Ascending aorta (tissue), 2 donors: Measurements from ENCODE around the gene CLBA1. TPM values are rescaled to one million over a fixed set of nuclear protein-coding genes. Genes with fewer than 3 reads are reported as not detected.

Experiments
- DNase-seq, 2 donors: peaks; one replicate each; pipeline ENCODE4 v3.0.0-alpha.2; 2019; ENCODE audit warnings: low spot score in 2 of 2
- H3K27ac ChIP-seq, 2 donors: fragments of 200-600 bp; sonication (generic); one replicate each; pipeline ENCODE4 v1.5.1; 2016 to 2017; ENCODE audit warnings: mild to moderate bottlenecking in 1 of 2
- H3K27me3 ChIP-seq: fragments of 200-600 bp; sonication (generic); one replicate; pipeline ENCODE4 v1.5.1; 2017
- H3K36me3 ChIP-seq, 2 donors: fragments of 200-600 bp; sonication (generic); one replicate each; pipeline ENCODE4 v1.5.1; 2016
- H3K4me1 ChIP-seq, 2 donors: fragments of 200-600 bp; sonication (generic); one replicate each; pipeline ENCODE4 v1.5.1; 2016 to 2017; ENCODE audit warnings: mild to moderate bottlenecking in 1 of 2
- H3K4me3 ChIP-seq, 2 donors: fragments of 200-600 bp; sonication (generic); one replicate each; pipeline ENCODE4 v1.5.1; 2016 to 2017; ENCODE audit warnings: mild to moderate bottlenecking in 1 of 2
- H3K9me3 ChIP-seq, 2 donors: fragments of 200-600 bp; sonication (generic); one replicate each; pipeline ENCODE4 v1.5.1; 2016
- intact Hi-C: fragments of 100-400 bp; cut with DNase I; formaldehyde crosslinking; loops from one replicate; pipeline ENCODE4 v1.15.1; 2023
- total RNA-seq: library from RNA; depleted of rRNA; stranded (reverse); fragments of >200 nt; gene quantifications from one replicate; pipeline ENCODE4 v1.1.0, GENCODE V29; 2016
- TF ChIP-seq, protein P1 (sequence below), 3 experiments: fragments of 200-600 bp in 2 of 3; fragments of 450-650 bp in 1 of 3; sonication (generic) in 2 of 3; IDR thresholded peaks; one replicate each; pipeline ENCODE4 v1.5.1; 2016 to 2019; ENCODE audit warnings: antibody characterized with exemption in 3 of 3, mild to moderate bottlenecking in 1 of 3, moderate library complexity in 1 of 3

Gene CLBA1
- total RNA-seq, 1 donor from 2014 or later = 18.1 TPM

DNA sequence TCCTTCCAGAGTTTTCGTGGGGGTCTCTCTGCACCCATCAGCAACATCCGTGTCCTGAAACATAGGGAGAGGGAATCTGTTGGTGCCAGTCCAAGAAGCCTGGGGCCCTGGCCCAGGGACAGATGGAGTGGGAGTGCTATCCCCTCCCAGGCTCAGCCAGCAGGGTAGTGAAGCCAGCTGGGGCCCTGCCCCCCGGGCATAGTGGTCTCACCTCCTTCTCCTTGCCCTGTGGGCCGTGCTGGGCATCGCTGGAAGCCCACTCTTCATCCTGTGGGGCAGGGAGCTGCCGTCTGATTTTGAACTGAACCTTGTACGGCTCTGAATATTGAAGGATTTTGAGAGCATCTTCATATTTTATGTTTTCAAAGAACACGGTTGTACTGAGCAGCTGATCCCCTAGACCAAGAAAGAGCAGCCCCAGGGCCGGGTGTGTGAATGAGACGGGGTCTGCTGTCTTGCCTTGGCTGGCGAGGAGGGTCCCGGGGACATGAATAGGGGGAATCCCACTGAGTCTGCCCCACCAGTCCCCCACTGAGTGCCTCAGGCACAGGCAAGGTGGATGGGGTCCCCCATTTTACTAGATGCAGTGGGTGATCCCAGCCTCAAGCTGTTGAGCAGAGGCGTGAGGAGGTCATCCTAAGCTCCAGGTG lies 30.7 kb upstream of the CLBA1 start:
- DNase-seq = no peak
- intact Hi-C loops = no loop called here
- H3K27ac ChIP-seq = no peak overlapping the region
- no peaks in the 10 kb centered on the region for H3K27me3 ChIP-seq
- TF ChIP-seq, protein P1, sequence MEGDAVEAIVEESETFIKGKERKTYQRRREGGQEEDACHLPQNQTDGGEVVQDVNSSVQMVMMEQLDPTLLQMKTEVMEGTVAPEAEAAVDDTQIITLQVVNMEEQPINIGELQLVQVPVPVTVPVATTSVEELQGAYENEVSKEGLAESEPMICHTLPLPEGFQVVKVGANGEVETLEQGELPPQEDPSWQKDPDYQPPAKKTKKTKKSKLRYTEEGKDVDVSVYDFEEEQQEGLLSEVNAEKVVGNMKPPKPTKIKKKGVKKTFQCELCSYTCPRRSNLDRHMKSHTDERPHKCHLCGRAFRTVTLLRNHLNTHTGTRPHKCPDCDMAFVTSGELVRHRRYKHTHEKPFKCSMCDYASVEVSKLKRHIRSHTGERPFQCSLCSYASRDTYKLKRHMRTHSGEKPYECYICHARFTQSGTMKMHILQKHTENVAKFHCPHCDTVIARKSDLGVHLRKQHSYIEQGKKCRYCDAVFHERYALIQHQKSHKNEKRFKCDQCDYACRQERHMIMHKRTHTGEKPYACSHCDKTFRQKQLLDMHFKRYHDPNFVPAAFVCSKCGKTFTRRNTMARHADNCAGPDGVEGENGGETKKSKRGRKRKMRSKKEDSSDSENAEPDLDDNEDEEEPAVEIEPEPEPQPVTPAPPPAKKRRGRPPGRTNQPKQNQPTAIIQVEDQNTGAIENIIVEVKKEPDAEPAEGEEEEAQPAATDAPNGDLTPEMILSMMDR (IDR thresholded peaks at IDR 0.05) = no peak
- no peak overlapping the region for H3K4me3 ChIP-seq
- no peaks in the 10 kb centered on the region for H3K4me1 ChIP-seq
- H3K36me3 ChIP-seq = peaks cover 7 to 28% of the 10 kb centered on the region in 2 donors
- no peaks in the 10 kb centered on the region for H3K9me3 ChIP-seq

DNA sequence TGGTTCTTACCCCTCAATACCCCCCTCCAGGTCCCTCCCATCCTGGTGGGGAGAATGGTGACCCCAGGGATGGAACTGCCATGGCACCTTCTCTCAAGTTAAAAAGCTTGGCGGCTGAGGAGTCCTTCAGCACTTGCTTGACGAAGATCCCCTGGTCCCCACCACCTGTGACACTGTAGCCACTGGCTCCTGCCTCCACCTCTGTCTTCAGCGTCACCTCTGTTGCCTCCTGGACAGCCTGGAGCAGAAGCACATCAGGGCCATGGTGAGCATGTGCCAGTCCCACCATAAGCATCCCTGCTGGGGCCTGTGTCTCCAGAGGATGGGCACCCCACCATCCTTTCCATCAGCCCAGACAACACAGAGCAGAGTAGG lies 30.2 kb upstream of the CLBA1 start:
- Histone ChIP-seq H3K4me3 (no peak overlapping the region), H3K27me3 (no peaks in the 10 kb centered on the region), H3K4me1 (no peaks in the 10 kb centered on the region), H3K9me3 (no peaks in the 10 kb centered on the region), H3K36me3 (peaks cover 7 to 28% of the 10 kb centered on the region in 2 donors), H3K27ac (no peak overlapping the region)
- intact Hi-C loops = no loop called here
- TF ChIP-seq, protein P1 (IDR thresholded peaks at IDR 0.05) = no peak
- no peak for DNase-seq

DNA sequence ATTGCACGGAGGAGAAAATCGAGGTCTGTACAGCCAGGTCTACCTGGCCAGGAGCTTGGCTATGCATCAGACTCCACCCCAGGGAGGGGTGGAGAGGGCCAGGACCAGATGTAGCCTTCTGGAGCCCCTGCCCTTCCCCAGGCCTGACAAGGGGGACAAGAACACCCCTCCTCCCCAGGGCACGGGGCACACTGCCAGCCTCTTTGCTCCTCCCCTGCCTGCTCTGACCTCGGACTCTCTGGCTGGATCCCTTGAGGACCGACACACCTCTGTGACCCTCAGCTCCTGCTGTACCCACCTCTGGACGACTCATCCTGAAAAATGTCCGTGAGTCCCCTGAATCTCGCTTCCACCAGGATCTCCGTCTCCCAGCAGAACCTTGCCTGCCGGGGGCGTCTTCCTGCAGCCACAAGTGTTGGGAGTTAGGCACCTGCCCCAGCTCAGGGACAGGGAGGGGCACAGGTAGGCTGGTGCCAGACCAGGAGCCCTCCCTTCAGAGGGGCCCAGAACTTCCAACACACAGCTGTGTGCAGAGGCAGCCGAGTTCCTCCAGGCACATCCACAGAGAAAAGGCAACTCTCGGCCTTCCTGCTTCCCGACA lies 29.2 kb upstream of the CLBA1 start:
- no peaks in the 10 kb centered on the region for H3K9me3 ChIP-seq
- peaks cover 7 to 28% of the 10 kb centered on the region in 2 donors for H3K36me3 ChIP-seq
- TF ChIP-seq, protein P1 (IDR thresholded peaks at IDR 0.05) = no peak
- intact Hi-C loops = no loop called here
- DNase-seq = no peak
- H3K27ac ChIP-seq = no peak overlapping the region
- no peaks in the 10 kb centered on the region for H3K27me3 ChIP-seq
- no peaks in the 10 kb centered on the region for H3K4me1 ChIP-seq
- no peak overlapping the region for H3K4me3 ChIP-seq

DNA sequence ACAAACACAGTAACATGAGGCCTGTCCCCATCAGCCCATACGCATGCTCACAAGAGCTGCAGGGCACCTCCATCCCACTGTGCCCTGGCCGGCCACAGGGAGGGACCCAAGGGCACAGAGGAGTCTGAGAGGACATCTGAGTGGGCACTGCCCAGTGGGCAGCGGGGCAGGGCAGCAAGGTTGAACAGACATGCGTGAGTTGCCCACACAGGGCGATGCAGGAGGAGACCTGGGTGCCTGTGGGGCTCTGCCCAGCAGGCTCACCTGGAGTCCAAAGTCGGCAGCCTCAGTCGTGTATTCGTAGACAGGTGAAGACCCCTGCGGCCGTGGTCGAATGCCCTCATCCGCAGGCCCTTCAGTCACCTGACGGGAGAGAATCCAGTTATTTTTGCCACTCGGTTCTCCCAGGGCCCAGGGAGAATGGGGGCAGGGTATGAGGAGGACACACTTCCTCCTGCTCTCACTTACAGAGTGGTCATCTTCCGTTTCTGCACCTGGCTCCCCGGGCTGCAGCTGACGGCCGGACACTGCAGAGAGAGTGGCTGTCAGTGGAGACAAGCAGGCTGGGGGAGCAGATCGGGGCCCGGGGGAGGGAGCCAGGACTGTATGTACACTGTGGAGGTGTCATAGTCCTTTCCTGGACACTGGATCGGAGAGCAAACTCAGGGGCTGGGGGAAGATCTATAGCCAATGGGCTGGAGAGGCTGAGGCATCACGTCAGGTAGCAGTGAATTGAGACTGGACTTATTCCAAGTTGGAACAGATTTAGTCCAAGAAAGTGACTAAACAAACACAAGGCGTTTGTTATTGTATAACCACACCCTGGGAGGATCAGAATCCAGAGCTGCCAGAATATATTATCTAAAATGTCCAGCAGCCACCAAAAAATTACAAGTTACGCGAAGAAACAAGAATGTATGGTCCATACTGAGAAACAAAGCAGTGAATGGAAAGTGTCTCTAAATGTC lies 28.2 kb upstream of the CLBA1 start:
- Histone ChIP-seq H3K4me1 (no peaks in the 10 kb centered on the region), H3K36me3 (peaks cover 7 to 28% of the 10 kb centered on the region in 2 donors), H3K27me3 (no peaks in the 10 kb centered on the region), H3K9me3 (no peaks in the 10 kb centered on the region), H3K4me3 (no peak overlapping the region), H3K27ac (no peak overlapping the region)
- TF ChIP-seq, protein P1 (IDR thresholded peaks at IDR 0.05) = no peak
- DNase-seq = no peak
- intact Hi-C loops = no loop called here

DNA sequence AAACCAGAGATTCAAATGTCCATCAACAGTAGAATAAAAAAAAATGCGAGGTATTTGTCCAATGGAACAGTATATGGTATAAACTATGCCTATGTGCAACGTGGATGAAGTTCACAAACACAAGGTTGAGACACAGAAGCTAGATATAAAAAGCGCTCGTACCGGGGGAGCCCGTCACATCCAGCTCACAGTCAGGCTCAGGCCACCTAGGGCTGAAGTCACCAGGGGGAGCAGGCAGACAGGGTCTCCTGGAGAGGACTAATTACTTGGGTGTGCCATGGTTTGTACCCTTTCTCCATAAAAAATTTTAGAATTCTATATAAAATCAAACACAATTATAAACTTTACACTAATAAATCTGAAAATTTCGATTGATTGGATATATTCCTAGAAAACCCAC lies 21.0 kb upstream of the CLBA1 start:
- peaks cover 15 to 23% of the 10 kb centered on the region in 2 donors for H3K4me1 ChIP-seq
- no peak overlapping the region for H3K27ac ChIP-seq
- intact Hi-C loops = no loop called here
- H3K4me3 ChIP-seq = no peak overlapping the region
- TF ChIP-seq, protein P1 (IDR thresholded peaks at IDR 0.05) = no peak
- no peaks in the 10 kb centered on the region for H3K27me3 ChIP-seq
- no peaks in the 10 kb centered on the region for H3K36me3 ChIP-seq
- no peak for DNase-seq
- H3K9me3 ChIP-seq = no peaks in the 10 kb centered on the region
